NB4 (cell line): ENCODE data around the gene UQCRFS1.

Source experiments
- DNase-seq: peaks from one replicate; pipeline ENCODE4 v3.0.0; 2010; ENCODE audit warnings: low read depth
- H3K4me3 ChIP-seq: one replicate; pipeline ENCODE4 v1.5.1; 2011; ENCODE audit warnings: mild to moderate bottlenecking, low read depth, low read length, moderate library complexity
- CTCF ChIP-seq: IDR thresholded peaks from one replicate; pipeline ENCODE4 v1.5.1; 2012; ENCODE audit warnings: low read depth, low read length
- MYC ChIP-seq: IDR thresholded peaks from 2 replicates; pipeline ENCODE4 v1.6.1; 2011; ENCODE audit warnings: low read depth, low read length
- POLR2A ChIP-seq: IDR thresholded peaks from 2 replicates; pipeline ENCODE4 v1.6.1; 2011; ENCODE audit warnings: mild to moderate bottlenecking; ENCODE audit not compliant: insufficient read length; ENCODE audit errors: extremely low read depth
- TF ChIP-seq, protein P1 (sequence below): IDR thresholded peaks from 2 replicates; pipeline ENCODE4 v1.6.1; 2011; ENCODE audit warnings: low read depth, low read length

UQCRFS1 gene

DNA sequence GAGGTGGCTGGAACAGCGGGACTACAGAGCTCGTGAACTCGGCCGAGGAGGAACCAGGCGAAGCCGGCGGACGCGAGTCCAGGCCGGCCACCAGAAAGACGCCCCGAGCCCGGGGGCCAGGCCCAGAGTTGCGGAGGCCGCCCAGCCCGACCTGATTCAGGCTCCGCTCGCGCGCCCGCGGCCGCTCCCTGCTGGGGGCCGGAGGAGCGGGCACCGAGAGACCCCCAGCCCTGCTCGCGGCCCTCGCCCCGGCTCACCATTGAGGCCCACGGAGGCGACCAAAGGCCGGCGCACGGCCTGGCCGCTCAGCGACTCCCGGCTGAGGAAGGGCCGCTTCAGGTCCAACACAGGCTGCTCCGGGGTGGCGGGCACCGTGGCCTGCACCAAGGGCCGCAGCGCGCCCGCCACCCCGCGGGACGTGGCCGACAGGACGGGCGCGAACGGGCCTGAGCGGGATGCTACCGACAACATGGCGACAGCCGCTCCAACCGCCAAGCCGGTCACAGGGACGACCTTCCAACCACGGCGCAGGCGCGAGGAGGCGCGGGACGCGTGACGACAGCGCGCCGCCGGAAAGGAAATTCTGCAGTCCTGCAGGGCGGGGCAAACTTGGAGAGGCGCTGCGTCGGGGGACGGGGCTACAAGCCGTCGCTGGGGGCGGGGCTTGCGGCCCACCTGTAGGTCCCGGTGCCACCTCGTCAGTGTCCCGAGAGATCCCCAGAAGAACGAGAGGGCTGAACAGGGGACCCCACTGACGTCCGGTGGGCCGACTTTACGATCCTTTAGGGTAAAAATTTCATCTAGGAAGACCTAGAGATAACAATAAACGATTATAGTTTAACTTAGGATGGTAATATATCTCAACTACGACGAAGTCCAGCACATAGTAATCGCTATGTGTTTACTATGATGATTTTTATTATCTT is at the start of gene UQCRFS1:
Gene UQCRFS1 (minus strand): TSS at position 504 of the 926 bp plus-strand sequence. CDS start 33 bp downstream, at position 471.
- DNase-seq: peak; percentile 90
- TF ChIP-seq POLR2A: peak; percentile 28
- TF ChIP-seq, protein P1, sequence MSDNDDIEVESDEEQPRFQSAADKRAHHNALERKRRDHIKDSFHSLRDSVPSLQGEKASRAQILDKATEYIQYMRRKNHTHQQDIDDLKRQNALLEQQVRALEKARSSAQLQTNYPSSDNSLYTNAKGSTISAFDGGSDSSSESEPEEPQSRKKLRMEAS: peak; percentile 11; the same call in 1 of the 2 replicates
- no peak for TF ChIP-seq MYC
- no peak for TF ChIP-seq CTCF
- H3K4me3 ChIP-seq: peak within 1 kb of the TSS; percentile 98

DNA sequence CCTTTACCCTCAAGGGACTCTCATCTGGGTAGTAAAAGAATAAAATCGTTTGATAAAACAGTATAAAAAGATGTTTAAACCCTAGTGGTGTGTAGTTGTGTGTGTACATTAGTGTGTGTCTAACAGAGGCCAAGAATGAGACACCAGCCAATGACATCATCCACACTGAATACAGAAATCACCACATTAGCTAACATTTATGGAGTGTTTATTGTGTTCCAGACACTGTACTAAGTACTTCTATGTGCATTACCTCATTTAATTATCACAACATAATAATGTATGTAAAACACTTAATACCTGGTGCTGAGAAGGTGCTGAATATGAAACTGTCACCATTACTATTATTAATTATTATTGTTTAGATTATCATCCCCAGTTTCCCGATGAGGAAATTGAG is 49.1 kb upstream of the UQCRFS1 start:
- no peak overlapping the region for H3K4me3 ChIP-seq
- TF ChIP-seq POLR2A: no peak
- no peak for TF ChIP-seq CTCF
- no peak for TF ChIP-seq MYC
- TF ChIP-seq, protein P1: no peak
- DNase-seq: no peak

- no peak overlapping the region for H3K4me3 ChIP-seq
- peak; percentile 62 for DNase-seq
- TF ChIP-seq CTCF: peak; percentile 32
- TF ChIP-seq POLR2A: no peak
Measured at GRCh38 chr19:29260477-29261317, 47.7 kb upstream of the UQCRFS1 start.

- TF ChIP-seq, protein P1: no peak
- TF ChIP-seq POLR2A: no peak
- TF ChIP-seq MYC: no peak
- no peak for TF ChIP-seq CTCF
- no peak for DNase-seq
- no peak overlapping the region for H3K4me3 ChIP-seq
Measured at GRCh38 chr19:29259867-29260281, 46.9 kb upstream of the UQCRFS1 start.

DNA sequence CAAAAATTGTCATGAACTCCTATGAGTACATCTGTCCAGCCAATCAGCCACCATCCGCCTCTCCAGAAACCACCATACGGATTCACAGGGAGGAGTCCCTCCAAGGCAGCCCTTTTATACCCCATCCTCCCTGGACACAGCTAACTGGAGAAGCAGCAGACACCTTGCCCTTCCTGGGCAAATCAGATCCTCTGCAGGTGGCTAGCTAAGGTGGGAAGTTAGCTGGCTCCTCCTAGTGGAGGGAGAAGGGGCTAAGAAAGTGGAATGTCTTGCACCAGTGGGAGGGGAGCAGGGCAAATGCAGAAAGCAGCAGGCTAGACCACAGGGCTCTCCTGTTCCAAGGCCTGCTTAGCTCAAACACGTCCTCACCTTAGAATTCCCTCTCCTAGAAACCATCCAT is 46.2 kb upstream of the UQCRFS1 start:
- H3K4me3 ChIP-seq: no peak overlapping the region
- peak; percentile 19 for DNase-seq

More for the DNA sequence above, 46.2 kb upstream of the UQCRFS1 start:
- TF ChIP-seq CTCF: peak; percentile 24
- TF ChIP-seq POLR2A: no peak
